ENCODE results near the gene LY6G5B.
A peak's percentile ranks its signal among the peaks of the same experiment; 100 is the strongest.

LY6G5B gene

GRCh38 chr6:31715022-31715958, 45.5 kb downstream of the LY6G5B start, which contains the start of gene LY6G6D:
Gene LY6G6D, plus strand, starts transcription at chr6:31715348. Its CDS starts 8 bp downstream, at chr6:31715356.
- Histone ChIP-seq H3K4me3 (ENCODE audit: insufficient read depth, low read depth, low read length) (no peak within 1 kb of the TSS), H3K36me3 (ENCODE audit: control insufficient read depth, insufficient read depth, low read length) (no peaks in the 10 kb centered on the region), H3K9me3 (ENCODE audit: control insufficient read depth, low read length) (no peaks in the 10 kb centered on the region), H3K27me3 (ENCODE audit: control insufficient read depth, insufficient read depth, low read length, poor library complexity, severe bottlenecking) (peaks cover 32% of the 10 kb centered on the region), H3K4me1 (ENCODE audit: control insufficient read depth, insufficient read depth, low read length) (peaks cover 34% of the 10 kb centered on the region), H3K27ac (ENCODE audit: insufficient read depth, low read depth, low read length, poor library complexity, severe bottlenecking) (peak within 1 kb of the TSS; percentile 71)
- WGBS, 2 experiments = 55 to 56% methylated on average over 16 of the region's 16 CpGs

- H3K27ac ChIP-seq (ENCODE audit: insufficient read depth, low read depth, low read length, poor library complexity, severe bottlenecking) = no peak overlapping the region
- no peaks in the 10 kb centered on the region for H3K36me3 ChIP-seq (ENCODE audit: control insufficient read depth, insufficient read depth, low read length)
- no peak overlapping the region for H3K4me3 ChIP-seq (ENCODE audit: insufficient read depth, low read depth, low read length)
- H3K9me3 ChIP-seq (ENCODE audit: control insufficient read depth, low read length) = no peaks in the 10 kb centered on the region
- 71 to 72% methylated on average over 10 of the region's 10 CpGs for WGBS, 2 experiments
- H3K4me1 ChIP-seq (ENCODE audit: control insufficient read depth, insufficient read depth, low read length) = peaks cover 23% of the 10 kb centered on the region
- H3K27me3 ChIP-seq (ENCODE audit: control insufficient read depth, insufficient read depth, low read length, poor library complexity, severe bottlenecking) = peaks cover 12% of the 10 kb centered on the region
Measured at GRCh38 chr6:31717499-31718222, 47.9 kb downstream of the LY6G5B start.

GRCh38 chr6:31718265-31718664, 48.5 kb downstream of the LY6G5B start:
- no peak overlapping the region for H3K4me3 ChIP-seq (ENCODE audit: insufficient read depth, low read depth, low read length)
- WGBS, 2 experiments = 94 to 100% methylated on average over 1 of the region's 1 CpG

GRCh38 chr6:31719001-31719400, 49.2 kb downstream of the LY6G5B start:
- Histone ChIP-seq H3K27me3 (ENCODE audit: control insufficient read depth, insufficient read depth, low read length, poor library complexity, severe bottlenecking) (peaks cover 9% of the 10 kb centered on the region), H3K4me1 (ENCODE audit: control insufficient read depth, insufficient read depth, low read length) (peaks cover 13% of the 10 kb centered on the region), H3K4me3 (ENCODE audit: insufficient read depth, low read depth, low read length) (no peak overlapping the region), H3K36me3 (ENCODE audit: control insufficient read depth, insufficient read depth, low read length) (no peaks in the 10 kb centered on the region), H3K9me3 (ENCODE audit: control insufficient read depth, low read length) (no peaks in the 10 kb centered on the region), H3K27ac (ENCODE audit: insufficient read depth, low read depth, low read length, poor library complexity, severe bottlenecking) (no peak overlapping the region)
- 87 to 90% methylated on average over 6 of the region's 6 CpGs for WGBS, 2 experiments

More at GRCh38 chr6:31718265-31718664, 48.5 kb downstream of the LY6G5B start:
- H3K4me1 ChIP-seq (ENCODE audit: control insufficient read depth, insufficient read depth, low read length) = peaks cover 20% of the 10 kb centered on the region
- H3K36me3 ChIP-seq (ENCODE audit: control insufficient read depth, insufficient read depth, low read length) = no peaks in the 10 kb centered on the region
- H3K9me3 ChIP-seq (ENCODE audit: control insufficient read depth, low read length) = no peaks in the 10 kb centered on the region
- peaks cover 9% of the 10 kb centered on the region for H3K27me3 ChIP-seq (ENCODE audit: control insufficient read depth, insufficient read depth, low read length, poor library complexity, severe bottlenecking)
- no peak overlapping the region for H3K27ac ChIP-seq (ENCODE audit: insufficient read depth, low read depth, low read length, poor library complexity, severe bottlenecking)

GRCh38 chr6:31720196-31720770, 50.5 kb downstream of the LY6G5B start:
- Histone ChIP-seq H3K27me3 (ENCODE audit: control insufficient read depth, insufficient read depth, low read length, poor library complexity, severe bottlenecking) (peaks cover 9% of the 10 kb centered on the region), H3K4me3 (ENCODE audit: insufficient read depth, low read depth, low read length) (no peak overlapping the region), H3K9me3 (ENCODE audit: control insufficient read depth, low read length) (no peaks in the 10 kb centered on the region), H3K36me3 (ENCODE audit: control insufficient read depth, insufficient read depth, low read length) (no peaks in the 10 kb centered on the region), H3K4me1 (ENCODE audit: control insufficient read depth, insufficient read depth, low read length) (peaks cover 1% of the 10 kb centered on the region), H3K27ac (ENCODE audit: insufficient read depth, low read depth, low read length, poor library complexity, severe bottlenecking) (no peak overlapping the region)
- 87 to 96% methylated on average over 5 of the region's 5 CpGs for WGBS, 2 experiments

- H3K4me1 ChIP-seq (ENCODE audit: control insufficient read depth, insufficient read depth, low read length) = no peaks in the 10 kb centered on the region
- peaks cover 9% of the 10 kb centered on the region for H3K27me3 ChIP-seq (ENCODE audit: control insufficient read depth, insufficient read depth, low read length, poor library complexity, severe bottlenecking)
- no peak within 1 kb of the TSS for H3K4me3 ChIP-seq (ENCODE audit: insufficient read depth, low read depth, low read length)
- H3K36me3 ChIP-seq (ENCODE audit: control insufficient read depth, insufficient read depth, low read length) = peaks cover 9% of the 10 kb centered on the region
- H3K9me3 ChIP-seq (ENCODE audit: control insufficient read depth, low read length) = no peaks in the 10 kb centered on the region
- WGBS, 2 experiments = 82 to 97% methylated on average over 3 to 4 of the region's 4 CpGs
- H3K27ac ChIP-seq (ENCODE audit: insufficient read depth, low read depth, low read length, poor library complexity, severe bottlenecking) = no peak within 1 kb of the TSS
Measured at GRCh38 chr6:31721351-31722020, 51.7 kb downstream of the LY6G5B start, which contains the start of gene LY6G6C. Gene LY6G6C, minus strand, starts transcription at chr6:31721746. Its CDS starts 67 bp downstream, at chr6:31721679.

GRCh38 chr6:31722173-31722572, 52.4 kb downstream of the LY6G5B start:
- no peaks in the 10 kb centered on the region for H3K9me3 ChIP-seq (ENCODE audit: control insufficient read depth, low read length)
- peaks cover 16% of the 10 kb centered on the region for H3K36me3 ChIP-seq (ENCODE audit: control insufficient read depth, insufficient read depth, low read length)
- peaks cover 9% of the 10 kb centered on the region for H3K27me3 ChIP-seq (ENCODE audit: control insufficient read depth, insufficient read depth, low read length, poor library complexity, severe bottlenecking)
- no peaks in the 10 kb centered on the region for H3K4me1 ChIP-seq (ENCODE audit: control insufficient read depth, insufficient read depth, low read length)
- no peak overlapping the region for H3K4me3 ChIP-seq (ENCODE audit: insufficient read depth, low read depth, low read length)
- H3K27ac ChIP-seq (ENCODE audit: insufficient read depth, low read depth, low read length, poor library complexity, severe bottlenecking) = no peak overlapping the region
- 93 to 94% methylated on average over 3 of the region's 3 CpGs for WGBS, 2 experiments

Data from ectodermal cell (in vitro differentiated cells).